Hematopoietic multipotent progenitor cell treated with erythropoietin and hydrocortisone succinate and interleukin-3 and kit ligand, for 8 days (in vitro differentiated cells): ENCODE measurements around the gene LRP1B.
A peak's percentile ranks its signal among the peaks of the same experiment; 100 is the strongest.

Experiments
- DNase-seq: peaks from one replicate; pipeline ENCODE4 v3.0.0-alpha.2; 2015

The LRP1B gene

GRCh38 chr2:141943918-141944317, 186.9 kb downstream of the LRP1B start:
- no peak for DNase-seq

GRCh38 chr2:141942006-141942789, 188.6 kb downstream of the LRP1B start:
- no peak for DNase-seq

GRCh38 chr2:141941210-141941714, 189.6 kb downstream of the LRP1B start:
- DNase-seq = no peak

GRCh38 chr2:141940709-141941108, 190.1 kb downstream of the LRP1B start:
- DNase-seq = no peak

GRCh38 chr2:141933226-141933625, 197.6 kb downstream of the LRP1B start:
- no peak for DNase-seq

- no peak for DNase-seq
Observed at GRCh38 chr2:141932261-141932660, 198.6 kb downstream of the LRP1B start.

GRCh38 chr2:141931797-141932196, 199.0 kb downstream of the LRP1B start:
- no peak for DNase-seq

- no peak for DNase-seq
Observed at GRCh38 chr2:141930803-141931202, 200.0 kb downstream of the LRP1B start.

- DNase-seq = no peak
Observed at GRCh38 chr2:141929331-141930252, 201.2 kb downstream of the LRP1B start.

GRCh38 chr2:141928476-141928875, 202.3 kb downstream of the LRP1B start:
- no peak for DNase-seq

- no peak for DNase-seq
Observed at GRCh38 chr2:141927536-141927935, 203.3 kb downstream of the LRP1B start.

- DNase-seq = no peak
Observed at GRCh38 chr2:141925511-141925910, 205.3 kb downstream of the LRP1B start.

- DNase-seq = no peak
Observed at GRCh38 chr2:141923657-141924056, 207.2 kb downstream of the LRP1B start.

GRCh38 chr2:141911485-141912066, 219.2 kb downstream of the LRP1B start:
- DNase-seq = peak; percentile 42

GRCh38 chr2:141906678-141907077, 224.1 kb downstream of the LRP1B start:
- DNase-seq = no peak

GRCh38 chr2:141900826-141901225, 230.0 kb downstream of the LRP1B start:
- DNase-seq = no peak

GRCh38 chr2:141899740-141900139, 231.1 kb downstream of the LRP1B start:
- DNase-seq = no peak

GRCh38 chr2:141889788-141890187, 241.0 kb downstream of the LRP1B start:
- no peak for DNase-seq

GRCh38 chr2:141888987-141889555, 241.7 kb downstream of the LRP1B start:
- no peak for DNase-seq

GRCh38 chr2:141887363-141887762, 243.5 kb downstream of the LRP1B start:
- no peak for DNase-seq

GRCh38 chr2:141878016-141878415, 252.8 kb downstream of the LRP1B start:
- DNase-seq = no peak

GRCh38 chr2:141871913-141872634, 258.7 kb downstream of the LRP1B start:
- no peak for DNase-seq
